HFF-Myc (cell line): Measurements from ENCODE around the gene HSDL2.

ENCODE experiments used
- DNase-seq: peaks from one replicate; pipeline ENCODE4 v3.0.0-alpha.2; 2011; ENCODE audit warnings: low read depth; ENCODE audit errors: extremely low read depth
- H3K4me3 ChIP-seq: replicated peaks from 2 replicates; pipeline ENCODE4 v1.5.1; 2011; ENCODE audit warnings: low read depth, mild to moderate bottlenecking, control low read depth, low read length
- CTCF ChIP-seq: IDR thresholded peaks from 2 replicates; pipeline ENCODE4 v1.5.1; 2012; ENCODE audit warnings: mild to moderate bottlenecking, low read depth, low read length, control low read depth; ENCODE audit errors: missing control alignments

The HSDL2 gene

GRCh38 chr9:112437406-112437805, 57.5 kb downstream of the HSDL2 start:
- no peak overlapping the region for H3K4me3 ChIP-seq
- no peak for DNase-seq
- TF ChIP-seq CTCF = no peak

- no peak for TF ChIP-seq CTCF
- no peak for DNase-seq
- H3K4me3 ChIP-seq = no peak overlapping the region
These were observed 59.3 kb downstream of the HSDL2 start for GRCh38 chr9:112439171-112439570.

GRCh38 chr9:112439825-112440224, 59.9 kb downstream of the HSDL2 start:
- no peak overlapping the region for H3K4me3 ChIP-seq
- no peak for DNase-seq
- no peak for TF ChIP-seq CTCF

- no peak for DNase-seq
- H3K4me3 ChIP-seq = no peak overlapping the region
- TF ChIP-seq CTCF = peak; percentile 45
These were observed 63.3 kb downstream of the HSDL2 start for GRCh38 chr9:112443200-112443599.

GRCh38 chr9:112443636-112444035, 63.7 kb downstream of the HSDL2 start:
- TF ChIP-seq CTCF = no peak
- no peak overlapping the region for H3K4me3 ChIP-seq
- no peak for DNase-seq

- DNase-seq = no peak
- TF ChIP-seq CTCF = no peak
These were observed 65.3 kb downstream of the HSDL2 start for GRCh38 chr9:112445196-112445595.

GRCh38 chr9:112446080-112446479, 66.2 kb downstream of the HSDL2 start:
- no peak for DNase-seq
- H3K4me3 ChIP-seq = no peak overlapping the region
- TF ChIP-seq CTCF = no peak

More at GRCh38 chr9:112445196-112445595, 65.3 kb downstream of the HSDL2 start:
- H3K4me3 ChIP-seq = no peak overlapping the region
